Stomach (tissue), 9 donors: ENCODE results near the gene KCNH1. TPM values are rescaled to one million over a fixed set of nuclear protein-coding genes. Genes with fewer than 3 reads are reported as not detected.

Source experiments
- DNase-seq, 2 donors: peaks; one replicate each; pipeline versions ENCODE4 v3.0.0 to v3.0.0-alpha.2; 2013 to 2019
- H3K27ac ChIP-seq, 5 donors: fragments of 200-600 bp in 4 of 5; sonication (generic) in 4 of 5; one replicate each; pipeline ENCODE4 v1.5.1; 2013 to 2019; ENCODE audit warnings: mild to moderate bottlenecking in 1 of 5, moderate library complexity in 1 of 5
- H3K27me3 ChIP-seq, 3 donors: fragments of 200-600 bp; sonication (generic); one replicate each; pipeline ENCODE4 v1.5.1; 2017 to 2019; ENCODE audit warnings: mixed run types in 1 of 3
- H3K36me3 ChIP-seq, 4 donors: fragments of 200-600 bp; sonication (generic); 1 replicate in 3 of 4; 2 replicates in 1 of 4; pipeline ENCODE4 v1.5.1; 2016 to 2019
- H3K4me1 ChIP-seq, 4 donors: fragments of 200-600 bp; sonication (generic); one replicate each; pipeline ENCODE4 v1.5.1; 2016 to 2019
- H3K4me3 ChIP-seq, 4 donors: fragments of 200-600 bp; sonication (generic) in 3 of 4; one replicate each; pipeline ENCODE4 v1.5.1; 2016 to 2019; ENCODE audit warnings: mild to moderate bottlenecking in 1 of 4
- H3K9me3 ChIP-seq, 4 donors: fragments of 200-600 bp; sonication (generic); one replicate each; pipeline ENCODE4 v1.5.1; 2016 to 2019
- CTCF ChIP-seq, 7 experiments: fragments of 450-650 bp in 4 of 7; fragments of 200-600 bp in 3 of 7; sonication (generic) in 3 of 7; IDR thresholded peaks; one replicate each; pipeline ENCODE4 v1.5.1; 2016 to 2019; ENCODE audit warnings: antibody characterized with exemption in 7 of 7, control low read depth in 2 of 7, mild to moderate bottlenecking in 1 of 7
- EP300 ChIP-seq: sonication (generic); formaldehyde crosslinking; IDR thresholded peaks from one replicate; pipeline ENCODE4 v1.6.1; 2017; ENCODE audit warnings: antibody characterized with exemption
- POLR2A ChIP-seq, 4 donors: fragments of 450-650 bp; IDR thresholded peaks; one replicate each; pipeline ENCODE4 v1.6.1; 2016; ENCODE audit warnings: antibody characterized with exemption in 4 of 4, control low read depth in 2 of 4, mild to moderate bottlenecking in 1 of 4, moderate library complexity in 1 of 4
- POLR2AphosphoS5 ChIP-seq, 3 donors: sonication (generic); formaldehyde crosslinking; IDR thresholded peaks; one replicate each; pipeline ENCODE4 v1.6.1; 2016; ENCODE audit warnings: antibody characterized with exemption in 3 of 3
- WGBS, 5 donors: extraction: QIAGEN DNeasy Blood & Tissue Kit in 3 of 5; methylation state at CpG; one replicate each; pipeline versions ENCODE4 v1.1.5 to v1.1.7; 2013 to 2018; 5-methylcytosine and 5-hydroxymethylcytosine counted together
- intact Hi-C: fragments of 100-400 bp; cut with DNase I; formaldehyde crosslinking; loops from one replicate; pipeline ENCODE4 v1.15.1; 2023; ENCODE audit warnings: low total_unique reads
- polyA plus RNA-seq, 3 donors: library from polyadenylated mRNA; stranded (reverse); fragments of 200-250 nt; gene quantifications; one replicate each; pipeline ENCODE4 v1.2.3, GENCODE V29; 2013
- total RNA-seq, 5 donors: library from RNA; depleted of rRNA; stranded (reverse); fragments of >200 nt; gene quantifications; one replicate each; pipeline versions ENCODE4 v1.1.0 to v1.2.3, GENCODE V29; 2014 to 2016
- donor health status: healthy with polysubstance abuse.
- donor health status: Bipolar disorder and iron deficiency.
- donor health status: healthy.

KCNH1 gene
- total and polyA plus RNA-seq, 8 donors = 0.10 to 6.8 (median 3.2) TPM; not detected in 1

GRCh38 chr1:210828996-210829596, 304.9 kb downstream of the KCNH1 start:
- no peak overlapping the region for H3K4me3 ChIP-seq
- WGBS, 5 donors = 70 to 80% (median 79%) methylated on average over 4 of the region's 4 CpGs
- no peak overlapping the region for H3K27ac ChIP-seq
- DNase-seq = no peak
- TF ChIP-seq CTCF (IDR thresholded peaks at IDR 0.05) = no peak
- TF ChIP-seq POLR2AphosphoS5 (IDR thresholded peaks at IDR 0.05) = no peak
- no peak for TF ChIP-seq EP300
- no peak for TF ChIP-seq POLR2A (IDR thresholded peaks at IDR 0.05)
- H3K9me3 ChIP-seq = no peaks in the 10 kb centered on the region
- H3K27me3 ChIP-seq = peaks cover 0 to 3% (median 0%) of the 10 kb centered on the region in 3 donors
- H3K4me1 ChIP-seq = no peaks in the 10 kb centered on the region
- intact Hi-C loops = no loop called here
- H3K36me3 ChIP-seq = no peaks in the 10 kb centered on the region

GRCh38 chr1:210827481-210827880, 306.5 kb downstream of the KCNH1 start:
- Histone ChIP-seq H3K4me1 (no peaks in the 10 kb centered on the region), H3K36me3 (no peaks in the 10 kb centered on the region), H3K27ac (no peak overlapping the region), H3K4me3 (no peak overlapping the region), H3K27me3 (peaks cover 0 to 3% (median 0%) of the 10 kb centered on the region in 3 donors), H3K9me3 (no peaks in the 10 kb centered on the region)
- intact Hi-C loops = no loop called here
- DNase-seq = no peak
- no peak for TF ChIP-seq CTCF (IDR thresholded peaks at IDR 0.05)
- TF ChIP-seq POLR2A (IDR thresholded peaks at IDR 0.05) = no peak
- TF ChIP-seq EP300 = no peak
- no peak for TF ChIP-seq POLR2AphosphoS5 (IDR thresholded peaks at IDR 0.05)

- no peaks in the 10 kb centered on the region for H3K4me1 ChIP-seq
- peaks cover 0 to 3% (median 0%) of the 10 kb centered on the region in 3 donors for H3K27me3 ChIP-seq
- TF ChIP-seq EP300 = no peak
- no peak for TF ChIP-seq POLR2A (IDR thresholded peaks at IDR 0.05)
- no peak for TF ChIP-seq POLR2AphosphoS5 (IDR thresholded peaks at IDR 0.05)
- TF ChIP-seq CTCF (IDR thresholded peaks at IDR 0.05) = no peak
- H3K9me3 ChIP-seq = no peaks in the 10 kb centered on the region
- intact Hi-C loops = no loop called here
- H3K4me3 ChIP-seq = no peak overlapping the region
- no peak overlapping the region for H3K27ac ChIP-seq
- no peak for DNase-seq
- H3K36me3 ChIP-seq = no peaks in the 10 kb centered on the region
- WGBS, 5 donors = 87 to 96% (median 95%) methylated on average over 5 of the region's 5 CpGs
Measured at GRCh38 chr1:210826686-210827085, 307.3 kb downstream of the KCNH1 start.

GRCh38 chr1:210822932-210823331, 311.0 kb downstream of the KCNH1 start:
- no peak for DNase-seq
- Histone ChIP-seq H3K27me3 (peaks cover 0 to 3% (median 0%) of the 10 kb centered on the region in 3 donors), H3K36me3 (no peaks in the 10 kb centered on the region), H3K4me3 (no peak overlapping the region), H3K4me1 (no peaks in the 10 kb centered on the region), H3K27ac (no peak overlapping the region), H3K9me3 (no peaks in the 10 kb centered on the region)
- TF ChIP-seq POLR2A (IDR thresholded peaks at IDR 0.05) (no peak), POLR2AphosphoS5 (IDR thresholded peaks at IDR 0.05) (no peak), CTCF (IDR thresholded peaks at IDR 0.05) (no peak), EP300 (no peak)
- 26 to 52% (median 38%) methylated on average over 1 of the region's 1 CpG for WGBS, 5 donors
- intact Hi-C loops = no loop called here
